Measurements from ENCODE around the gene HILPDA.

GRCh38 chr7:128417071-128417470 is 38.6 kb upstream of the HILPDA start:
- TF ChIP-seq CTCF (conservative IDR thresholded peaks at IDR 0.05; ENCODE audit: low read depth, low read length) (no peak), POLR2A (IDR thresholded peaks at IDR 0.05; ENCODE audit: low read depth, low read length) (no peak), USF2 (IDR thresholded peaks at IDR 0.05; ENCODE audit: low read depth, low read length) (no peak), SMC3 (IDR thresholded peaks at IDR 0.05; ENCODE audit: low read depth, low read length) (no peak), MXI1 (IDR thresholded peaks at IDR 0.05; ENCODE audit: borderline replicate concordance, low read depth, low read length) (no peak), RAD21 (IDR thresholded peaks at IDR 0.05; ENCODE audit: low read length) (no peak), MAZ (IDR thresholded peaks at IDR 0.05; ENCODE audit: borderline replicate concordance, low read depth, low read length) (no peak), RCOR1 (IDR thresholded peaks at IDR 0.05; ENCODE audit: insufficient replicate concordance, low read length) (no peak), NFE2L2 (IDR thresholded peaks at IDR 0.05; ENCODE audit: low read depth, low read length) (no peak), CEBPB (IDR thresholded peaks at IDR 0.05; ENCODE audit: low read depth, low read length) (no peak), RFX5 (IDR thresholded peaks at IDR 0.05; ENCODE audit: low read depth, low read length) (no peak), MAFK (IDR thresholded peaks at IDR 0.05; ENCODE audit: low read depth, low read length) (no peak), FOS (IDR thresholded peaks at IDR 0.05; ENCODE audit: low read depth, low read length) (no peak)

Measured in IMR-90 (cell line).